Prostate gland (tissue), 2 donors: Measurements from ENCODE around the gene KIAA0513. TPM values are rescaled to one million over a fixed set of nuclear protein-coding genes. Genes with fewer than 3 reads are reported as not detected.
"Not testable (repeated sequence)": the region's sequence is repeated elsewhere in the genome, so short reads cannot be mapped to it uniquely, and the experiment has no call there.

ENCODE experiments used
- DNase-seq: peaks from one replicate; pipeline ENCODE4 v3.0.0-alpha.2; 2019; ENCODE audit warnings: low spot score
- H3K27ac ChIP-seq, 2 donors: fragments of 200-600 bp; sonication (generic); 2 replicates each; pipeline ENCODE4 v1.5.1; 2017 to 2019
- H3K27me3 ChIP-seq: fragments of 200-600 bp; sonication (generic); replicated peaks from 2 replicates; pipeline ENCODE4 v1.5.1; 2019; ENCODE audit not compliant: insufficient read depth
- H3K36me3 ChIP-seq, 2 donors: fragments of 200-600 bp; sonication (generic); 1 replicate in 1 of 2; 2 replicates in 1 of 2; pipeline versions ENCODE4 v1.5.1 to v1.8.1; 2017 to 2019
- H3K4me1 ChIP-seq: fragments of 200-600 bp; sonication (generic); replicated peaks from 2 replicates; pipeline ENCODE4 v1.5.1; 2019
- H3K4me3 ChIP-seq, 2 donors: fragments of 200-600 bp; sonication (generic); 2 replicates each; pipeline ENCODE4 v1.5.1; 2017 to 2019
- H3K9me3 ChIP-seq: fragments of 200-600 bp; sonication (generic); 2 replicates; pipeline ENCODE4 v1.5.1; 2017
- CTCF ChIP-seq, 4 experiments: fragments of 200-600 bp in 2 of 4; fragments of 450-650 bp in 2 of 4; sonication (generic) in 2 of 4; IDR thresholded peaks; 1 replicate in 3 of 4; 2 replicates in 1 of 4; pipeline ENCODE4 v1.5.1; 2016 to 2019; ENCODE audit warnings: antibody characterized with exemption in 4 of 4, mild to moderate bottlenecking in 2 of 4, moderate library complexity in 2 of 4
- POLR2A ChIP-seq: fragments of 450-650 bp; IDR thresholded peaks from one replicate; pipeline ENCODE4 v1.6.1; 2016; ENCODE audit warnings: antibody characterized with exemption, mild to moderate bottlenecking
- POLR2AphosphoS5 ChIP-seq: sonication (generic); formaldehyde crosslinking; IDR thresholded peaks from one replicate; pipeline ENCODE4 v1.6.1; 2017; ENCODE audit warnings: antibody characterized with exemption
- WGBS: methylation state at CpG from one replicate; pipeline ENCODE4 v1.1.5; 2018; 5-methylcytosine and 5-hydroxymethylcytosine counted together
- intact Hi-C: fragments of 100-400 bp; cut with DNase I; formaldehyde crosslinking; loops from one replicate; pipeline ENCODE4 v1.14.2; 2022
- total RNA-seq, 2 donors: library from RNA; depleted of rRNA; stranded (reverse); fragments of >200 nt; gene quantifications; one replicate each; pipeline ENCODE4 v1.1.0, GENCODE V29; 2016

The KIAA0513 gene
- total RNA-seq, 2 donors from 2014 or later: 14.4 to 29.4 TPM

- peak; percentile 41 for TF ChIP-seq POLR2A
- TF ChIP-seq POLR2AphosphoS5: peak; percentile 50
- no peak for TF ChIP-seq CTCF (IDR thresholded peaks at IDR 0.05)
- no peaks in the 10 kb centered on the region for H3K9me3 ChIP-seq
Measured at GRCh38 chr16:85028685-85029407, 1.3 kb downstream of the KIAA0513 start.

GRCh38 chr16:85029408-85029784 lies 1.8 kb downstream of the KIAA0513 start:
- H3K9me3 ChIP-seq: no peaks in the 10 kb centered on the region
- no peaks in the 10 kb centered on the region for H3K27me3 ChIP-seq
- H3K36me3 ChIP-seq: no peaks in the 10 kb centered on the region
- no peak for TF ChIP-seq POLR2A
- peak; percentile 62 for TF ChIP-seq POLR2AphosphoS5
- peak overlapping the region; percentile 76 to 88 for H3K4me3 ChIP-seq
- H3K27ac ChIP-seq: peak overlapping the region; percentile 87 to 95
- intact Hi-C loops: loop anchor here (5.0 kb wide), 1 partner anchor 58 kb away; no protein-coding TSS in a partner anchor
- H3K4me1 ChIP-seq: peaks cover 27% of the 10 kb centered on the region
- WGBS: 0% methylated on average over 4 of the region's 4 CpGs
- DNase-seq: peak; percentile 76

More at GRCh38 chr16:85028685-85029407, 1.3 kb downstream of the KIAA0513 start:
- Histone ChIP-seq H3K27ac (peak overlapping the region; percentile 87 to 95), H3K27me3 (no peaks in the 10 kb centered on the region), H3K4me1 (peaks cover 27% of the 10 kb centered on the region), H3K36me3 (no peaks in the 10 kb centered on the region), H3K4me3 (peak overlapping the region; percentile 76 to 88)
- intact Hi-C loops: loop anchor here (5.0 kb wide), 1 partner anchor 58 kb away; no protein-coding TSS in a partner anchor
- 7% methylated on average over 17 of the region's 17 CpGs for WGBS
- DNase-seq: peak; percentile 67

- peak overlapping the region; percentile 76 to 88 for H3K4me3 ChIP-seq
Measured at GRCh38 chr16:85029981-85030401, 2.4 kb downstream of the KIAA0513 start.

GRCh38 chr16:85031451-85031850 lies 3.9 kb downstream of the KIAA0513 start:
- H3K36me3 ChIP-seq: no peaks in the 10 kb centered on the region
- no peak for DNase-seq
- no peak overlapping the region for H3K4me3 ChIP-seq
- H3K27me3 ChIP-seq: no peaks in the 10 kb centered on the region
- 71% methylated on average over 5 of the region's 5 CpGs for WGBS
- intact Hi-C loops: no loop called here
- H3K9me3 ChIP-seq: no peaks in the 10 kb centered on the region
- peaks cover 22% of the 10 kb centered on the region for H3K4me1 ChIP-seq
- TF ChIP-seq POLR2AphosphoS5 (no peak), CTCF (IDR thresholded peaks at IDR 0.05) (no peak)
- peak overlapping the region; percentile 87 to 95 for H3K27ac ChIP-seq

More at GRCh38 chr16:85029981-85030401, 2.4 kb downstream of the KIAA0513 start:
- DNase-seq: peak; percentile 40
- 28% methylated on average over 16 of the region's 16 CpGs for WGBS
- peak overlapping the region; percentile 87 to 95 for H3K27ac ChIP-seq
- H3K4me1 ChIP-seq: peaks cover 27% of the 10 kb centered on the region
- H3K9me3 ChIP-seq: no peaks in the 10 kb centered on the region
- no peaks in the 10 kb centered on the region for H3K36me3 ChIP-seq
- no peaks in the 10 kb centered on the region for H3K27me3 ChIP-seq
- TF ChIP-seq CTCF (IDR thresholded peaks at IDR 0.05) (no peak), POLR2A (no peak), POLR2AphosphoS5 (no peak)
- intact Hi-C loops: loop anchor here (5.0 kb wide), 1 partner anchor 57 kb away; no protein-coding TSS in a partner anchor

- DNase-seq, H3K36me3 ChIP-seq, H3K4me3 ChIP-seq, intact Hi-C loops, H3K27me3 ChIP-seq, H3K9me3 ChIP-seq: not testable (repeated sequence)
- WGBS: 97% methylated on average over 4 of the region's 4 CpGs
- peaks cover 17% of the 10 kb centered on the region for H3K4me1 ChIP-seq
- H3K27ac ChIP-seq: peak overlapping the region in 1 of 2 donors; percentile 9
Measured at GRCh38 chr16:85032187-85032586, 4.6 kb downstream of the KIAA0513 start.

GRCh38 chr16:85033171-85033570 lies 5.6 kb downstream of the KIAA0513 start:
- no peaks in the 10 kb centered on the region for H3K27me3 ChIP-seq
- intact Hi-C loops: no loop called here
- H3K9me3 ChIP-seq: no peaks in the 10 kb centered on the region
- peaks cover 17% of the 10 kb centered on the region for H3K4me1 ChIP-seq
- DNase-seq: no peak
- no peaks in the 10 kb centered on the region for H3K36me3 ChIP-seq
- no peak for TF ChIP-seq POLR2A
- TF ChIP-seq POLR2AphosphoS5: no peak
- TF ChIP-seq CTCF (IDR thresholded peaks at IDR 0.05): no peak
- H3K27ac ChIP-seq: no peak overlapping the region
- 84% methylated on average over 17 of the region's 17 CpGs for WGBS
- H3K4me3 ChIP-seq: no peak overlapping the region
